GM18870 (cell line): ENCODE results near the gene FALEC.

Source experiments
- ATAC-seq: cut with Tn5 transposase; IDR thresholded peaks from one replicate; pipeline ENCODE4 v1.9.1; 2021; ENCODE audit warnings: moderate library complexity; ENCODE audit not compliant: unreplicated experiment

The FALEC gene

GRCh38 chr1:150544204-150544603, 28.7 kb downstream of the FALEC start:
- no peak for ATAC-seq

GRCh38 chr1:150545486-150546032, 30.0 kb downstream of the FALEC start:
- no peak for ATAC-seq

GRCh38 chr1:150546294-150546937, 30.9 kb downstream of the FALEC start:
- ATAC-seq: no peak

GRCh38 chr1:150548324-150548631, 32.7 kb downstream of the FALEC start:
- no peak for ATAC-seq

GRCh38 chr1:150548632-150549495, 33.3 kb downstream of the FALEC start, which contains the start of gene ADAMTSL4:
Gene ADAMTSL4, plus strand, starts transcription at chr1:150549408. Its CDS starts 2,881 bp downstream, at chr1:150552289.
- ATAC-seq: no peak

- no peak for ATAC-seq
Measured at GRCh38 chr1:150549496-150550221, 34.1 kb downstream of the FALEC start.

- ATAC-seq: no peak
Measured at GRCh38 chr1:150550222-150551050, 34.9 kb downstream of the FALEC start.

GRCh38 chr1:150551051-150551783, 35.7 kb downstream of the FALEC start:
- ATAC-seq: no peak

- ATAC-seq: no peak
Measured at GRCh38 chr1:150551784-150552127, 36.2 kb downstream of the FALEC start.

- no peak for ATAC-seq
Measured at GRCh38 chr1:150552128-150552910, 36.8 kb downstream of the FALEC start.

- ATAC-seq: no peak
Measured at GRCh38 chr1:150552911-150553289, 37.3 kb downstream of the FALEC start.

GRCh38 chr1:150553392-150554085, 38.0 kb downstream of the FALEC start:
- ATAC-seq: no peak

- no peak for ATAC-seq
Measured at GRCh38 chr1:150554086-150554452, 38.5 kb downstream of the FALEC start.

- no peak for ATAC-seq
Measured at GRCh38 chr1:150555198-150555970, 39.8 kb downstream of the FALEC start.

GRCh38 chr1:150555971-150556865, 40.7 kb downstream of the FALEC start:
- ATAC-seq: no peak

- no peak for ATAC-seq
Measured at GRCh38 chr1:150557065-150557600, 41.6 kb downstream of the FALEC start.

- no peak for ATAC-seq
Measured at GRCh38 chr1:150557813-150558212, 42.3 kb downstream of the FALEC start.
